Right lobe of liver (tissue), 4 donors: ENCODE results near the gene CAMSAP2.

ENCODE experiments used
- POLR2A ChIP-seq: fragments of 450-650 bp; IDR thresholded peaks from one replicate; pipeline ENCODE4 v1.6.1; 2017; ENCODE audit warnings: antibody characterized with exemption, mild to moderate bottlenecking
- TF ChIP-seq, protein P1 (sequence below), 4 donors: fragments of 200-600 bp in 3 of 4; fragments of 450-650 bp in 1 of 4; IDR thresholded peaks; one replicate each; pipeline versions ENCODE4 v1.5.1 to v1.8.0; 2016 to 2022; ENCODE audit warnings: antibody characterized with exemption in 4 of 4, mild to moderate bottlenecking in 2 of 4
- donor health status: DM: no; HTN: no; CAD: no.
- donor health status: DM: no; HTN: no; CAD: no.
- donor health status: DM: no; HTN: yes; CAD: no.

GRCh38 chr1:200894712-200895442 is 156.2 kb downstream of the CAMSAP2 start, which contains the start of gene INAVA:
- TF ChIP-seq, protein P1, sequence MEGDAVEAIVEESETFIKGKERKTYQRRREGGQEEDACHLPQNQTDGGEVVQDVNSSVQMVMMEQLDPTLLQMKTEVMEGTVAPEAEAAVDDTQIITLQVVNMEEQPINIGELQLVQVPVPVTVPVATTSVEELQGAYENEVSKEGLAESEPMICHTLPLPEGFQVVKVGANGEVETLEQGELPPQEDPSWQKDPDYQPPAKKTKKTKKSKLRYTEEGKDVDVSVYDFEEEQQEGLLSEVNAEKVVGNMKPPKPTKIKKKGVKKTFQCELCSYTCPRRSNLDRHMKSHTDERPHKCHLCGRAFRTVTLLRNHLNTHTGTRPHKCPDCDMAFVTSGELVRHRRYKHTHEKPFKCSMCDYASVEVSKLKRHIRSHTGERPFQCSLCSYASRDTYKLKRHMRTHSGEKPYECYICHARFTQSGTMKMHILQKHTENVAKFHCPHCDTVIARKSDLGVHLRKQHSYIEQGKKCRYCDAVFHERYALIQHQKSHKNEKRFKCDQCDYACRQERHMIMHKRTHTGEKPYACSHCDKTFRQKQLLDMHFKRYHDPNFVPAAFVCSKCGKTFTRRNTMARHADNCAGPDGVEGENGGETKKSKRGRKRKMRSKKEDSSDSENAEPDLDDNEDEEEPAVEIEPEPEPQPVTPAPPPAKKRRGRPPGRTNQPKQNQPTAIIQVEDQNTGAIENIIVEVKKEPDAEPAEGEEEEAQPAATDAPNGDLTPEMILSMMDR (IDR thresholded peaks at IDR 0.05): no peak
- no peak for TF ChIP-seq POLR2A
